HK-2 (cell line): ENCODE measurements around the gene PPP2R1B.

Source experiments
- DNase-seq: peaks from one replicate; pipeline ENCODE4 v3.0.0-alpha.2; 2018; ENCODE audit not compliant: unreplicated experiment

The PPP2R1B gene

GRCh38 chr11:111748035-111748804, 18.0 kb downstream of the PPP2R1B start:
- no peak for DNase-seq

- DNase-seq, result no peak
Measured at GRCh38 chr11:111745719-111746504, 20.3 kb downstream of the PPP2R1B start.

GRCh38 chr11:111743700-111744099, 22.5 kb downstream of the PPP2R1B start:
- no peak for DNase-seq

- no peak for DNase-seq
Measured at GRCh38 chr11:111741751-111742150, 24.4 kb downstream of the PPP2R1B start.

GRCh38 chr11:111739299-111739698, 26.9 kb downstream of the PPP2R1B start:
- no peak for DNase-seq

- no peak for DNase-seq
Measured at GRCh38 chr11:111737444-111738210, 28.6 kb downstream of the PPP2R1B start.

GRCh38 chr11:111736621-111737443, 29.4 kb downstream of the PPP2R1B start:
- DNase-seq, result no peak

- DNase-seq, result peak; percentile 42
Measured at GRCh38 chr11:111736181-111736590, 30.0 kb downstream of the PPP2R1B start.

- peak; percentile 75 for DNase-seq
Measured at GRCh38 chr11:111735262-111736116, 30.7 kb downstream of the PPP2R1B start.

- no peak for DNase-seq
Measured at GRCh38 chr11:111734954-111735261, 31.3 kb downstream of the PPP2R1B start.

GRCh38 chr11:111734101-111734953, 31.9 kb downstream of the PPP2R1B start:
- no peak for DNase-seq

- DNase-seq, result no peak
Measured at GRCh38 chr11:111733611-111734088, 32.5 kb downstream of the PPP2R1B start.

- DNase-seq, result peak; percentile 44
Measured at GRCh38 chr11:111733016-111733415, 33.2 kb downstream of the PPP2R1B start.

- no peak for DNase-seq
Measured at GRCh38 chr11:111731821-111732220, 34.4 kb downstream of the PPP2R1B start.

GRCh38 chr11:111730871-111731591, 35.2 kb downstream of the PPP2R1B start:
- no peak for DNase-seq

GRCh38 chr11:111729831-111730311, 36.3 kb downstream of the PPP2R1B start:
- DNase-seq, result no peak

- no peak for DNase-seq
Measured at GRCh38 chr11:111729071-111729830, 36.9 kb downstream of the PPP2R1B start.

- DNase-seq, result no peak
Measured at GRCh38 chr11:111727431-111727830, 38.8 kb downstream of the PPP2R1B start.
